COR-L47 (cell line): Measurements from ENCODE around the gene CHRNA5.

Experiments
- DNase-seq: peaks from one replicate; lab custom pipeline; 2025; lab: John Stamatoyannopoulos, UW

The CHRNA5 gene

DNA sequence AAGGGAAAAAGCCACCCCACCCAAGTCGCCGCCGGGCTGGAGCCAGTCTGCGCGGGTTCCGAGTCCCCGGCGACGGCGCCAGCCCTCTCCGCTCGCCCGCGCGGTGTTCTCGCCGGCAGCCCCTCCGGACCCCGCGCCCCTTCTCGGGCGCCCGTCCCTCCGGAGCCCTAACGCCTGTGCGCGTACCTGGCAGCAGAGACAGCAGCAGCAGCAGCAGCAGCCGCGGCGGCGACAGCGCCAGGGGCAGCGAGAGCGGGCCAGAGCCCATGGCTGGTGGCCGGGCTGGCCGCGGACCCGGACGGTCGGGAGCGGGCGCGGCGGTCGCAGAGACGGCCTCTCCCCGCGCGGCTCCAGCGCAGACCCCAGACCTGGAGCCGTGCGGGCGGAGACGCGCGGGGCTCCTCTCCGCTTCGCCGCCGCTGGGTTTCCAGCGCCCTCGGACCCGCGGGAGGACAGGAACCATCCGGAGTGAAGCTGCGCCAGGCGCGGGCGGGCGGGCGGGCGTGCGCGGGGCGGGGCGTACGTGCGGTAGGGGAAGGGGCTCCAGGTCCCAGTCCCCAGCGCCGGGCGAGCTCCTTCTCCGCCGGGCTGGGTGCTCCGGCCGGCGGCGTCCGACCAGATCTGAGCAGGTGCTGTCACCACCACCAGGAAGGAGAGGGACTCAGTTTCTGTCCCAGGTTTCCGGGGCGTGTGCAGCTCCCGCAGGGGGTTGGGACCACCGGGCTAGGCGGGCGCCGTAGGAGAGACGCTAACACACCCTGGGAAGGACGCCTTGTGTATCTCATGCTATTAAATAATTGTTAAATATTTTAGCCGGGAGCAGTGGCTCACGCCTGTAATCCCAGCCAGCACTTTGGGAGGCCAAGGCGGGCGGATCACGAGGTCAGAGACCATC lies 55.5 kb downstream of the CHRNA5 start, which contains the start of gene CHRNA3:
CHRNA3 (minus strand) TSS at position 470 of the 895 bp plus-strand sequence; CDS start at position 268, 202 bp downstream.
- DNase-seq = no peak

DNA sequence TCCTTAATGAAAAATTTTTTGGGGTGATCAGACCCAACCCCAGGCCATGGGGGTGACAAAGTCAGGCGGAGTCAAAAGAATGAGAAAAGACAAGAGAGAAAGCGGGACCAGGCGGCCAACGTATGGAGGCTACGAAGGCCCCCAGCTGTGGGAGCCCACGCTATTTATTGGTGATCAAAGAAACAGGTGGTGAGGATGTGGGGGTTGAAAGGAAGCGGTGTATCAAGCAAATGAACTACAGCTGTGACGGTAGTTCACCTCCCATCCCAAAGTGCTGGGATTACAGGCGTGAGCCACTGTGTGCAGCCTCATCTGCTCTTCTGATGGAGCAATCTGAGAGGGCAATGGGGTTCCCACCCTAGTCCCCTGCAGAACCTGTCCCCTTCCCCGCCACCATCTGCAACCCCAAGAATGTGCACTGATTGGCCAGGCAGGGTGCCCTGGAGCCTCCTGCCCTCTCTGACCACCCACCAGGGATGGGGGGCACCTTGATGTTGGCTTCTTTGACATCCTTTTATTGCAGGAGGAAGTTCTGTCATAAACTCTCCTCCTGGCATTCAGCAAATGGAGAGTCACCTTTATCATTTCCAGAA lies 56.6 kb downstream of the CHRNA5 start:
- no peak for DNase-seq

- DNase-seq = no peak
Observed at GRCh38 chr15:78623786-78624497, 58.6 kb downstream of the CHRNA5 start.

GRCh38 chr15:78624651-78625590 lies 59.6 kb downstream of the CHRNA5 start:
- no peak for DNase-seq

GRCh38 chr15:78625606-78626280 lies 60.4 kb downstream of the CHRNA5 start:
- DNase-seq = peak; percentile 87

DNA sequence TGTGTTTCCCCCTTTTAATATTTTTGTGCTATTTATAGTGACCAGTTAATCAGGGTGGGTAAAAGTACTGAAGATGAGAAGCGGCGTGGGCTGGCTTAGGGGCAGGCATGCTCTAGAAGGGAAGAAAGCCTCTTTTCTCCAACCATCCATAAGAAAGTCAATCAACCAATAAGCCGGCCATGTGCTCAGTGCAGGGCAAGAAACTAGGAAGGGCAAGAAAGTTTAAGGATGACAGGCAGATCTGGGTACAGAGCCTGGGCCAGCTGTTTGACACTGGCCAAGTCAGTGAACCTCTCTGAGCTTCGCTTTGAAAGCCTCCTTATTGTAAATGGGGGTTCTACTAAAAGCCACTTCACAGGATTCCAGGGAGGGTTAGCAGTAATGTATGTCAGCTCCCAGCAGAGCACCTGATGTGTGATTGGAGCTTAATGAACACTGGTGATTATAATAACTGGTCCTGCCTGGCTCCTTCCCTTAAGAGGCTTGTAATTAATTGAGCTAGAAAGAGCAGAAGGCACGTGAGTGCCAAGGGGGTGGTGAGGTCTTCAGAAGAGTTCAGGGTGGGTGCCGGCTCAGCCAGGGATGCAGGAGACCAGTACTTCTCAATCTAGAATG lies 61.2 kb downstream of the CHRNA5 start:
- DNase-seq = peak; percentile 28

GRCh38 chr15:78627348-78627747 lies 62.0 kb downstream of the CHRNA5 start:
- DNase-seq = no peak

DNA sequence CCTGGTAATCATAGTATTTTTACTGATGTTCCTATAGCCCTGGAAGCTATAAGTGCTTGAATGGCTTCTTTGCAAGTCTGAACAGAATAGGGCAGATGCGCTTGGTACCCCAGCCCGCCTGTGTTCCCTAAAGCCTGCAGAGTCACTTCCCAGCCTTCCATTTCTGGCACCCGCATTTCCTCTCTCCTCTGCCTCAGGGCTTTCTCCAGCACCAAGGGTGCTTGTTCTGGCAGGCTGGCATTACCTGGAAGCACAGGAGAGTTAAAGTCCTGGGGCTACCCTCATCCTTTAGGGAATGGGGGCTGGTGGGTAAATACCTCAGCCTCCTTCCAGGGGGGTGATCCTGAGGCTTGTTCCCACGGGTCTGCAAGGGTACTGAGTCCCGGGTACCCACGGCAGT lies 62.9 kb downstream of the CHRNA5 start:
- DNase-seq = no peak

DNA sequence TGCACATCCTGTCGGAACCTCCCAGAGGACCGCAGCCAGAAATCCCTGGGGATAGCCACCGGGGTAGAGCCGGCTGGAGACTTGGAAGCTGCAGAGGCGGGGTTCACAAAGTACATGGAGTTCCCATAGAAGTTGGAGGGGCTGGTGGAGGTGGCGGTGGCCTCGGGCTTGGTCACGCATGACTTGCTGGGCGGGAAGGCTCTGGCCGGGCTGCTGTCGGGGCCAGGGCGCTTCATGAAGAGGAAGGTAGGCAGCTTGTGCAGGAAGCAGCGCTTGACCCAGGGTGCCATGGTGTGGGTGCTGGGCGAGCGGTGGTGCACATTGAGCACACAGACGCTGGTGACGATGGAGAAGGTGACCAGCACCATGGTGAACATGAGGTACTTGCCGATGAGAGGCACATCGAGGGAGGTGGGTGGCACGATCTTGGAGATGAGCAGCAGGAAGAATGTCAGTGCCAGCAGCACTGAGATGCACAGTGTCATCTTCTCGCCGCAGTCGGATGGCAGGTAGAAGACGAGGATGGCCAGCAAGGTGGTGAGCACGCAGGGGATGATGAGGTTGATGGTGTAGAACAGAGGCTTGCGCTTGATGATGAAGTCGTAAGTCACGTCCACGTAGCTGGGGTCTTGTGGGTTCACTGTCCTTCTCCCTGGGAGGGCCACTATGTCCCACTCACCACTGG lies 63.9 kb downstream of the CHRNA5 start:
- no peak for DNase-seq

- no peak for DNase-seq
Observed at GRCh38 chr15:78629716-78630065, 64.4 kb downstream of the CHRNA5 start.

- DNase-seq = no peak
Observed at GRCh38 chr15:78630886-78631633, 65.7 kb downstream of the CHRNA5 start.

DNA sequence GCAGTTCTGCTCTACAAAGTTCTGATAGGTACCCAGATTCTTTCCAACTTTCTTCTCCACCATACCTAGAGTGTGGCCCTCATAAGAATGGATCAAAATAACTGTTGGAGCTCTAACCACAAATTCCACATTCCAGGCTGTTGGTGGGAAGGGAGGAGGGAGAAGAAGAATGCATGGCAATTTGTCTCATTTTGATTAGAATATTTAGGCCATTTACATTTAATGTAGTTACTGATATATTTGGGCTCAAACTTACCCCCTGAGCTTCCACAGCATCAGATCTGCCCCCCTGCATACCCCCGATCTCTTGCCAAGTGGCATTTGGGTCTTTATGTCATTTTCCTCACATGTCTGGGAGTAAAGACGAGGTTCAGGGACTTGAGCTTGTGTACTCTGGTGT lies 68.0 kb downstream of the CHRNA5 start:
- no peak for DNase-seq

- DNase-seq = peak; percentile 52
Observed at GRCh38 chr15:78634210-78635145, 69.2 kb downstream of the CHRNA5 start.

DNA sequence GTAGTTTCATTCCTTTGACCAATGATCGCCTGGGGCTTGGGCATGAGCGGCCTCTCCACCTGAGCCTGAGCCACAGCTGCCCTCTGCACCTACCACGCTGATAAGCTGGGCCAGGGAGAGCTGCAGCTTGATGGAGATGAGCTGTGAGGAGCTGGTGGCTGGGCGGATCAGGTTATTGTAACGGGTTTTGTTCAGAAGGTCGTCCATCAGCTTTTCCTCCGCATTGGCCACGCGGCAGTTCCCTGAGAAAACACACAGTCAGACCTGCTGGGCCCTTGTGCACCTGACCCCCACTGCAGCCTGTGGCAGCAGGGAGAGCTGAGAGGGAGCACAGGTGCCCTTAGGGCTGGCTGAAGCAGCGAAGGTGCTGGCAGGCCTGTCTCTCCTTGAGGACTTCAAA lies 70.0 kb downstream of the CHRNA5 start:
- DNase-seq = no peak

GRCh38 chr15:78636378-78636859 lies 71.1 kb downstream of the CHRNA5 start:
- no peak for DNase-seq

DNA sequence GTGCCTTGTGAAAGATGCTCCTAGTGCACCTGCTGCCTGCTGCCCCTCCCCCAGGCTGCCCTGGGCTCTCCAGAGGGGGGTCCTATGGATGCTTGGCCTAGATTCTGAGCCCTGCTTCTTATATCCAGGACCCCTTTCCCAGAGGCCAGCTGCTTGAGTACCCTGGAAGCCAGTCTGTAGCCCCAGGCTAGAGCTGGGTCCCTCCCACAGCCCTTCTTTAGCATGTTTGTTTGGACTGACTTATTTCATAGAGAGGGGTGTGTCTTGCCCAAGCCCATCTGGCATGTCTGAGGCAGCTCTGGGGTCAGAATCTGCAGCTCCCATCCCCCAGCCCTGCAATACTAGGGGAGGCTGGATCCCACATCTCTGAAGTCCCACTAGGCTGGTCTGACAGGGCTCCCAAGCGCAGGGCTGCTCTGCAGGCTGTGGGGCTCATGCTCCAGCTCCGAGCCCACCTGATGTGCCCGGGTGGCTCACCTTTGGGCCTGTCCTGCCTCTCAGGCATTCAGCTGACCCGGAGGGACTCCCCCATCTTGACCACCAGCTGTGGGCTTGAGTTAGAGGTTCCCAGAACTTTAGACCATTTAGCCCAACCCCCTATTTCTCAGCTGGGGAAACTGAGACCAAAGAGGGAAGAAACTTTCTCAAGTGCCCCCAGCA lies 72.6 kb downstream of the CHRNA5 start:
- DNase-seq = no peak

GRCh38 chr15:78638658-78639314 lies 73.5 kb downstream of the CHRNA5 start:
- DNase-seq = peak; percentile 69
